PC-3 (cell line): ENCODE results near the gene SNUPN. TPM values are rescaled to one million over a fixed set of nuclear protein-coding genes. Genes with fewer than 3 reads are reported as not detected.

Experiments used
- ATAC-seq: fragments of 200-7000 bp; cut with Tn5 transposase; 2 replicates; pipeline ENCODE4 v1.9.1; 2020; ENCODE audit warnings: mild to moderate bottlenecking, moderate library complexity
- BruUV-seq: library from RNA; stranded (reverse); fragments of 400-500 nt; replicated peaks from 2 replicates; lab custom pipeline; 2021; lab: Mats Ljungman, UMichigan
- CTCF ChIA-PET: fragments of 300-600 bp; sonication (Branson Sonifier 250); formaldehyde crosslinking; loops from one replicate; lab custom pipeline; 2022; ENCODE audit warnings: antibody characterized with exemption; lab: Charles Lee
- POLR2A ChIA-PET: fragments of 300-600 bp; sonication (Branson Sonifier 250); formaldehyde crosslinking; loops from one replicate; lab custom pipeline; 2022; ENCODE audit warnings: antibody characterized with exemption; ENCODE audit not compliant: unreplicated experiment; lab: Charles Lee
- DNase-seq: peaks from one replicate; pipeline ENCODE4 v3.0.0-alpha.2; 2015
- H2AFZ ChIP-seq: fragments of 300-600 bp; sonication (generic); 2 replicates; pipeline ENCODE4 v1.6.0; 2016; ENCODE audit warnings: antibody characterized with exemption, low read length
- H3F3A ChIP-seq: fragments of 300-600 bp; sonication (generic); one replicate; pipeline ENCODE4 v1.6.0; 2017; ENCODE audit warnings: antibody characterized with exemption, low read length, control low read depth, mild to moderate bottlenecking; ENCODE audit not compliant: unreplicated experiment
- H3K27ac ChIP-seq: fragments of 300-600 bp; sonication (generic); 2 replicates; pipeline ENCODE4 v1.5.1; 2016; ENCODE audit warnings: mild to moderate bottlenecking, low read length
- H3K27me3 ChIP-seq: fragments of 300-600 bp; sonication (generic); 2 replicates; pipeline ENCODE4 v1.6.1; 2016; ENCODE audit warnings: low read length, mixed read lengths
- H3K36me3 ChIP-seq: fragments of 300-600 bp; sonication (generic); 2 replicates; pipeline ENCODE4 v1.6.1; 2016; ENCODE audit warnings: low read depth, mixed run types, low read length, mixed read lengths
- H3K4me1 ChIP-seq: fragments of 300-600 bp; sonication (generic); 2 replicates; pipeline ENCODE4 v1.5.1; 2016; ENCODE audit warnings: low read length; ENCODE audit not compliant: insufficient read depth
- H3K4me2 ChIP-seq: fragments of 300-600 bp; sonication (generic); 2 replicates; pipeline ENCODE4 v1.6.0; 2016; ENCODE audit warnings: low read length
- H3K4me3 ChIP-seq: fragments of 300-600 bp; sonication (generic); 2 replicates; pipeline ENCODE4 v1.5.1; 2016; ENCODE audit warnings: mild to moderate bottlenecking, low read length, mixed read lengths
- H3K79me2 ChIP-seq: fragments of 300-600 bp; sonication (generic); 2 replicates; pipeline ENCODE4 v1.6.1; 2017; ENCODE audit warnings: low read length, mixed read lengths
- H3K9ac ChIP-seq: fragments of 300-600 bp; sonication (generic); 2 replicates; pipeline ENCODE4 v1.6.0; 2016; ENCODE audit warnings: mild to moderate bottlenecking, low read length
- H3K9me2 ChIP-seq: fragments of 300-600 bp; sonication (generic); replicated peaks from 2 replicates; pipeline ENCODE4 v1.6.1; 2016; ENCODE audit warnings: mixed run types, low read length, mixed read lengths
- H3K9me3 ChIP-seq: fragments of 300-600 bp; sonication (generic); 2 replicates; pipeline ENCODE4 v1.6.1; 2016; ENCODE audit warnings: low read length, mixed read lengths
- H4K20me1 ChIP-seq: fragments of 300-600 bp; sonication (generic); 2 replicates; pipeline ENCODE4 v1.6.1; 2016; ENCODE audit warnings: low read length, mixed read lengths
- EZH2 ChIP-seq: fragments of 300-600 bp; sonication (generic); IDR thresholded peaks from one replicate; pipeline ENCODE4 v1.6.1; 2017; ENCODE audit warnings: antibody characterized with exemption, mild to moderate bottlenecking, low read length; ENCODE audit not compliant: unreplicated experiment
- EZH2phosphoT487 ChIP-seq: fragments of 300-600 bp; sonication (generic); IDR thresholded peaks from 2 replicates; pipeline ENCODE4 v1.6.1; 2018; ENCODE audit warnings: mild to moderate bottlenecking, antibody characterized with exemption, low read length, borderline replicate concordance
- intact Hi-C: fragments of 100-400 bp; cut with micrococcal nuclease; formaldehyde crosslinking; loops from 2 replicates; pipeline ENCODE4 v1.9.0; 2023
- total RNA-seq: library from RNA; depleted of rRNA; stranded (reverse); fragments of >200 nt; gene quantifications from 2 replicates; pipeline ENCODE4 v1.2.3, GENCODE V29; 2014
- TF ChIP-seq, protein P1 (sequence below): fragments of 300-600 bp; sonication (generic); conservative IDR thresholded peaks from 2 replicates; pipeline ENCODE4 v1.5.1; 2017; ENCODE audit warnings: antibody characterized with exemption, low read depth, mild to moderate bottlenecking, low read length

Gene SNUPN
- total RNA-seq, 1 experiment from 2014 or later: 7.9 TPM

DNA sequence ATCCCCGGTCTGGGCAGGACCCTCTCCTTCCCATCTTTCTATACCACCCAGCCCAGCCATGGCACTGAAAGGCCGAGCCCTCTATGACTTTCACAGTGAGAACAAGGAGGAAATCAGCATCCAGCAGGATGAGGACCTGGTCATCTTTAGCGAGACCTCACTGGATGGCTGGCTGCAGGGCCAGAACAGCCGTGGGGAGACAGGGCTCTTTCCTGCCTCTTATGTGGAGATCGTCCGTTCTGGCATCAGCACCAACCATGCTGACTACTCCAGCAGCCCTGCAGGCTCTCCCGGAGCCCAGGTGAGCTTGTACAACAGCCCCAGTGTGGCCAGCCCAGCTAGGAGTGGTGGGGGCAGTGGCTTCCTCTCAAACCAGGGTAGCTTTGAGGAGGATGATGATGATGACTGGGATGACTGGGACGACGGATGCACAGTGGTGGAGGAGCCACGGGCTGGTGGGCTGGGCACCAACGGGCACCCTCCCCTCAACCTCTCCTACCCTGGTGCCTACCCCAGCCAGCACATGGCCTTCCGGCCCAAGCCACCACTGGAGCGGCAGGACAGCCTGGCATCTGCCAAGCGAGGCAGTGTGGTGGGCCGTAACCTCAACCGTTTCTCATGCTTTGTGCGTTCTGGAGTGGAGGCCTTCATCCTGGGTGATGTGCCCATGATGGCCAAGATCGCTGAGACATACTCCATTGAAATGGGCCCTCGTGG lies 23.7 kb upstream of the SNUPN start:
- POLR2A ChIA-PET: no interaction called here
- no peak for ATAC-seq
- H3K27ac ChIP-seq: no peak overlapping the region
- H3K4me1 ChIP-seq: peaks cover 52% of the 10 kb centered on the region
- no peaks in the 10 kb centered on the region for H3K9me2 ChIP-seq
- no peaks in the 10 kb centered on the region for H3K9me3 ChIP-seq
- no TSS peak for BruUV-seq
- no peaks in the 10 kb centered on the region for H4K20me1 ChIP-seq
- CTCF ChIA-PET: no interaction called here
- H2AFZ ChIP-seq: 0 out of 2 replicates have a peak overlapping the region, but pooled peaks have one; percentile 97
- intact Hi-C loops: loop anchor here (5.0 to 10.0 kb wide), 2 partner anchors 197 to 284 kb away; partner anchors contain the start of genes MAN2C1 and SIN3A
- peak overlapping the region; percentile 83 for H3K4me2 ChIP-seq
- no peaks in the 10 kb centered on the region for H3F3A ChIP-seq
- H3K27me3 ChIP-seq: no peaks in the 10 kb centered on the region
- DNase-seq: no peak
- no peaks in the 10 kb centered on the region for H3K36me3 ChIP-seq
- peaks cover 62% of the 10 kb centered on the region for H3K79me2 ChIP-seq
- no peak for TF ChIP-seq EZH2phosphoT487
- TF ChIP-seq, protein P1, sequence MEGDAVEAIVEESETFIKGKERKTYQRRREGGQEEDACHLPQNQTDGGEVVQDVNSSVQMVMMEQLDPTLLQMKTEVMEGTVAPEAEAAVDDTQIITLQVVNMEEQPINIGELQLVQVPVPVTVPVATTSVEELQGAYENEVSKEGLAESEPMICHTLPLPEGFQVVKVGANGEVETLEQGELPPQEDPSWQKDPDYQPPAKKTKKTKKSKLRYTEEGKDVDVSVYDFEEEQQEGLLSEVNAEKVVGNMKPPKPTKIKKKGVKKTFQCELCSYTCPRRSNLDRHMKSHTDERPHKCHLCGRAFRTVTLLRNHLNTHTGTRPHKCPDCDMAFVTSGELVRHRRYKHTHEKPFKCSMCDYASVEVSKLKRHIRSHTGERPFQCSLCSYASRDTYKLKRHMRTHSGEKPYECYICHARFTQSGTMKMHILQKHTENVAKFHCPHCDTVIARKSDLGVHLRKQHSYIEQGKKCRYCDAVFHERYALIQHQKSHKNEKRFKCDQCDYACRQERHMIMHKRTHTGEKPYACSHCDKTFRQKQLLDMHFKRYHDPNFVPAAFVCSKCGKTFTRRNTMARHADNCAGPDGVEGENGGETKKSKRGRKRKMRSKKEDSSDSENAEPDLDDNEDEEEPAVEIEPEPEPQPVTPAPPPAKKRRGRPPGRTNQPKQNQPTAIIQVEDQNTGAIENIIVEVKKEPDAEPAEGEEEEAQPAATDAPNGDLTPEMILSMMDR: no peak
- no peak for TF ChIP-seq EZH2
- H3K9ac ChIP-seq: peak overlapping the region; percentile 86; the same call in 1 of the 2 replicates
- H3K4me3 ChIP-seq: peak overlapping the region; percentile 93

DNA sequence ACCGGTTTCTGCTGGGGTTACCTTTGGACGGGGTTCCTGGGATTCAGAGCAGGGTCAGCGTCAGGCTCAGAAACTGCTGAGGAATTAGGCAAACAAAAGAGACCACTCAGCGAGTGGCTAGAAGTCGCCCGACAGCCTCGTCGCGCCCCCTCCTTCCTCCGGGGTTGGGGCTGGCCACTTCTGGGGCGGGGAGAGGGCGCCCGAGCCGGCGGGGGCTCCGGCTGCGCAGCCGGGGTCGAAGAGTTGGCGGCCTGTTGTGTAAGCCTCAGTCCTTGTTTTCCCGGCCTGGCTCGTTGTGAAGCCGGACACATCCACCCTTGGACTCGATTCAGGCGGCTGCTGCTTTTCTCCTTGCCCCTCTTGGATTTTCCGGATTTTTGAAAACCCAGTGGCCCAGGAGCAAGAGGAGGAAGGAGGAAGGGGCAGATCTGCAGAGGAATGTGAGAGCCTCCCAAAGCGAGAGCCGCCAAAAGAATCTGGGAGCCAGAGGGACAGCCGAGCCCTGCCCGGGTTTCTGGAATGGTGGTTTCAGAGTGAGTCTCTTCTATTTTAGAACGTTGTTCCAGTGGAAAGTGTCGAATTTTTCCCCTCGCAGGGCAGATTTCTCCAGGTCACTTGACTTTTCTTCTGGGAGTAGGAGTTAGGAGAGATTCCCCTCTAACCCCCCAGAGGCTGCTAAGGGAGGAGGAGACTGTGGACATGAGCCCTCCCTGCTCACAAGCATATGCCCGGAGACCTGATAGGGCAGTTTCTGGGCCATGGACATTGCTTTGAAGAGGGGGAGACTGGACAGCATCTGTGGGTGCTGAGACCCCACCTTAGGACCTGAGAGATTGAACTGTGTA lies 22.9 kb upstream of the SNUPN start:
- H3K4me3 ChIP-seq: peak overlapping the region; percentile 93
- peak overlapping the region; percentile 64 for H3K27ac ChIP-seq
- H3K79me2 ChIP-seq: peaks cover 56% of the 10 kb centered on the region
- no peaks in the 10 kb centered on the region for H3F3A ChIP-seq
- peak overlapping the region; percentile 97 for H2AFZ ChIP-seq
- no peaks in the 10 kb centered on the region for H3K9me2 ChIP-seq
- CTCF ChIA-PET: interaction anchor here (0.7 to 1.3 kb wide), 2 partner anchors 10 to 15 kb away, joined by 3 to 4 read pairs; no protein-coding TSS in a partner anchor
- no peaks in the 10 kb centered on the region for H3K27me3 ChIP-seq
- peak overlapping the region; percentile 86 for H3K9ac ChIP-seq
- TF ChIP-seq, protein P1: no peak; the same call in 1 of the 2 replicates
- no peak for TF ChIP-seq EZH2phosphoT487
- no peak for TF ChIP-seq EZH2
- BruUV-seq: TSS peak; percentile 60
- peaks cover 52% of the 10 kb centered on the region for H3K4me1 ChIP-seq
- intact Hi-C loops: loop anchor here (1.0 to 10.0 kb wide), 3 partner anchors 9 to 284 kb away; partner anchors contain the start of genes MAN2C1 and SIN3A
- H3K9me3 ChIP-seq: no peaks in the 10 kb centered on the region
- POLR2A ChIA-PET: interaction anchor here (0.6 to 1.2 kb wide), 4 partner anchors 13 to 66 kb away, joined by 3 to 5 read pairs (median 4); no protein-coding TSS in a partner anchor
- H3K4me2 ChIP-seq: peak overlapping the region; percentile 83
- H4K20me1 ChIP-seq: no peaks in the 10 kb centered on the region
- no peaks in the 10 kb centered on the region for H3K36me3 ChIP-seq
- no peak for DNase-seq
- ATAC-seq: peak; percentile 15
